IPS-18a (cell line): ENCODE data around the gene SLC10A2.
"Not testable (repeated sequence)": the region's sequence is repeated elsewhere in the genome, so short reads cannot be mapped to it uniquely, and the experiment has no call there.

Experiments
- H3K27ac ChIP-seq: one replicate; pipeline ENCODE4 v1.5.1; 2013; ENCODE audit warnings: low read length
- H3K27me3 ChIP-seq: one replicate; pipeline ENCODE4 v1.6.1; 2013; ENCODE audit warnings: mild to moderate bottlenecking, low read length; ENCODE audit not compliant: control insufficient read depth, insufficient read depth
- H3K36me3 ChIP-seq: one replicate; pipeline ENCODE4 v1.6.1; 2013; ENCODE audit warnings: low read depth, low read length; ENCODE audit not compliant: control insufficient read depth
- H3K4me1 ChIP-seq: one replicate; pipeline ENCODE4 v1.6.1; 2013; ENCODE audit warnings: low read depth, low read length; ENCODE audit not compliant: control insufficient read depth
- H3K4me3 ChIP-seq: one replicate; pipeline ENCODE4 v1.5.1; 2013; ENCODE audit warnings: low read length
- H3K9ac ChIP-seq: one replicate; pipeline ENCODE4 v1.6.1; 2013; ENCODE audit warnings: mild to moderate bottlenecking, low read length, moderate library complexity
- H3K9me3 ChIP-seq: one replicate; pipeline ENCODE4 v1.6.1; 2013; ENCODE audit warnings: low read depth, low read length; ENCODE audit not compliant: control insufficient read depth

The SLC10A2 gene, protein sequence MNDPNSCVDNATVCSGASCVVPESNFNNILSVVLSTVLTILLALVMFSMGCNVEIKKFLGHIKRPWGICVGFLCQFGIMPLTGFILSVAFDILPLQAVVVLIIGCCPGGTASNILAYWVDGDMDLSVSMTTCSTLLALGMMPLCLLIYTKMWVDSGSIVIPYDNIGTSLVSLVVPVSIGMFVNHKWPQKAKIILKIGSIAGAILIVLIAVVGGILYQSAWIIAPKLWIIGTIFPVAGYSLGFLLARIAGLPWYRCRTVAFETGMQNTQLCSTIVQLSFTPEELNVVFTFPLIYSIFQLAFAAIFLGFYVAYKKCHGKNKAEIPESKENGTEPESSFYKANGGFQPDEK

DNA sequence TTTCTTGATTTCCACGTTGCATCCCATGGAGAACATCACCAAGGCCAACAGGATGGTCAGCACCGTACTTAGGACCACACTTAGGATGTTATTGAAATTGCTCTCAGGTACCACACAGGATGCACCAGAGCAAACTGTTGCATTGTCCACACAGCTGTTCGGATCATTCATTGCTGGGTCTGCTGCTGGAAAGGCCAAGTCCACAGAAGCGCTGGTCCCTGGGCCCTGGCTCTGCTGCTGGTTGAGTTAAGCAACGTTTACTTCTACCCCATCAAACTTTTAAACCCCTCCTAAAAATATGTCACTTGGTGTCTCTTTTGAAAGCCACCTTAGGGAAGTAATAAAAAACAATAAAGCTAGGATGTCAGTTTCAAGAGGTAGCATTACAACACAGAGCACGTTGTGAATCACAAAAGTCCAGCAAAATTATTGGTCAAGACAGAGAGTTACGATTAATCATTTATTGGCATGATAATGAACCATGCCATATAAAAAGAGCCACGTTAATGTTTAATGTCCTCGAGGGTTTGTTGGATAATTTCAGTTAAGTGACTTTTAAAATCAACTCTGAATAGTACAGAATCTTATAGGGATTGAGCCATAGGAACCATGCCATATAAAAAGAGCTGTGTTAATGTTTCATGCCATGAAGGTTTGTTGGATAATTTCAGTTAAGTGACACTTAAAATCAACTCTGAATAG lies at the start of gene SLC10A2:
Gene SLC10A2 (minus strand): TSS at position 339 of the 702 bp plus-strand sequence. CDS start 168 bp downstream, at position 171.
- H3K4me3 ChIP-seq, result no peak within 1 kb of the TSS
- H3K36me3 ChIP-seq, result no peaks in the 10 kb centered on the region
- H3K4me1 ChIP-seq, result peaks cover 31% of the 10 kb centered on the region
- no peaks in the 10 kb centered on the region for H3K27me3 ChIP-seq
- no peak within 1 kb of the TSS for H3K9ac ChIP-seq
- H3K27ac ChIP-seq, result no peak within 1 kb of the TSS
- H3K9me3 ChIP-seq, result no peaks in the 10 kb centered on the region

GRCh38 chr13:103107580-103107979 lies 41.4 kb upstream of the SLC10A2 start:
- Histone ChIP-seq H3K36me3 (no peaks in the 10 kb centered on the region), H3K9me3 (no peaks in the 10 kb centered on the region), H3K27me3 (no peaks in the 10 kb centered on the region), H3K4me3 (no peak overlapping the region), H3K4me1 (no peaks in the 10 kb centered on the region), H3K27ac (no peak overlapping the region), H3K9ac (no peak overlapping the region)

DNA sequence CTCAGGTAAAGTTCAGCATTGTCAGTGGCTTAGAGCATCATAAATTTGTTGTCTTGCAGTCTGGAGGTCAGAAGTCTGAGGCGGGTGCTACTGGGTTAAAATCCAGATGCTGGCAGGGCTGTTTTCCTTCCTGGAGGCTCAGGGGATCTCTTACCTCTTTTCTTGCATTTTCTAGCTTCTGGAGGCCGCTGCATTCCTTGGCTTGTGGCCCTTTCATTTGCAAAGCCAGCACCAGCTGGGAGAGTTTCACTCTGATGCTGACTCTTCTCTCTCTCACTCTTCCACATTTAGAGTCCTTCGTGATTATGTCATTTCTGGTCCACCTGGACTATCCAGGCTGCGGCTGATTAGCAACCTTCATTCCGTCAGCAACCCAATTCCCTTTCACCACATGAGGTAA lies 38.1 kb upstream of the SLC10A2 start:
- Histone ChIP-seq H3K27ac (no peak overlapping the region), H3K27me3 (no peaks in the 10 kb centered on the region), H3K9ac (no peak overlapping the region), H3K4me1 (peaks cover 3% of the 10 kb centered on the region), H3K36me3 (no peaks in the 10 kb centered on the region), H3K4me3 (no peak overlapping the region), H3K9me3 (no peaks in the 10 kb centered on the region)

- H3K27me3 ChIP-seq, H3K36me3 ChIP-seq, H3K4me1 ChIP-seq, H3K27ac ChIP-seq, H3K4me3 ChIP-seq, H3K9me3 ChIP-seq, H3K9ac ChIP-seq: not testable (repeated sequence)
Observed at GRCh38 chr13:103103456-103103855, 37.2 kb upstream of the SLC10A2 start.

- no peaks in the 10 kb centered on the region for H3K36me3 ChIP-seq
- H3K9me3 ChIP-seq, result no peaks in the 10 kb centered on the region
- no peak overlapping the region for H3K9ac ChIP-seq
- peaks cover 3% of the 10 kb centered on the region for H3K4me1 ChIP-seq
- H3K27me3 ChIP-seq, result no peaks in the 10 kb centered on the region
- no peak overlapping the region for H3K4me3 ChIP-seq
- no peak overlapping the region for H3K27ac ChIP-seq
Observed at GRCh38 chr13:103102482-103102881, 36.3 kb upstream of the SLC10A2 start.

DNA sequence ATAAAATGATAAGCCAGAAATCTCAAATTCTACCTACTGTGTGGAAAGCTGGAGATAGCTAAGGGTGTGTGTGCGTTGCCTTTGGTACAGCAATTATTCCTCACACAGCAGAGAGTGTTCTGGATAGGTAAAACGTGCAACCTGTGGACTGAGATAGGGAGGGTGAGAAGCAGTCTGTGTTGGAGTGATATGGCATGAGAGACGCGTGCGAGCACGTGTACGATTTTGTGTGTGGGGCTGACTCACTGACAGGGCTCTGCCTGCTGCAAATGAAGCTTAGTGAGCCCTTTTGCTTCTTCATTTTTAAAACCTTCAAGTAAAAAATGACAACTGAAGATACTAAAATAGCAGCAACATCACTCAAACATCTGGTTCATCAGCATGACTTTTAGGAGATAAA lies 35.7 kb upstream of the SLC10A2 start:
- H3K9me3 ChIP-seq, result no peaks in the 10 kb centered on the region
- H3K4me3 ChIP-seq, result no peak overlapping the region
- no peak overlapping the region for H3K27ac ChIP-seq
- H3K36me3 ChIP-seq, result no peaks in the 10 kb centered on the region
- no peaks in the 10 kb centered on the region for H3K27me3 ChIP-seq
- H3K4me1 ChIP-seq, result peaks cover 3% of the 10 kb centered on the region
- no peak overlapping the region for H3K9ac ChIP-seq

- H3K4me3 ChIP-seq, result no peak overlapping the region
- no peak overlapping the region for H3K27ac ChIP-seq
- H3K36me3 ChIP-seq, result no peaks in the 10 kb centered on the region
- H3K27me3 ChIP-seq, result no peaks in the 10 kb centered on the region
- no peak overlapping the region for H3K9ac ChIP-seq
- H3K4me1 ChIP-seq, result peaks cover 3% of the 10 kb centered on the region
- no peaks in the 10 kb centered on the region for H3K9me3 ChIP-seq
Observed at GRCh38 chr13:103101500-103101899, 35.3 kb upstream of the SLC10A2 start.

DNA sequence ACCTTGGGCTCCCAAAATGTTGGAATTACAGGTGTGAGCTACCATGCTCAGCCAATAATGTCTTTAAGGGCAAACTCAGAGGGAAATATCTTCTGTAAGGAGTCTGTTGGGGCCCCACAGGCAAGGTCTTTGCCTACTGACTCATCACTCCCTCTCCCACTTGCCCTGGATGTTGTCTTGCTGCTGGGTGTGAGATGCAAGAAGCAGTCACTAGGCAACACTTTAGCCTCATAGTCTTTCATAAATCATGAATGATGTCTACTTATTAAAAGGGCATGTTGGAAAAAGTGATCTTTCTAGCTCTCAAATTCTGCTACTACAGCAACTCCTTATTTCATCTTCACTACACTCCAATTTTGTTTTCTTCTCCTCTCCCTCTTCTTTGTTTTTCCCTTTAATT lies 34.6 kb upstream of the SLC10A2 start:
- Histone ChIP-seq H3K27ac (no peak overlapping the region), H3K36me3 (no peaks in the 10 kb centered on the region), H3K4me1 (peaks cover 3% of the 10 kb centered on the region), H3K9ac (no peak overlapping the region), H3K27me3 (no peaks in the 10 kb centered on the region), H3K9me3 (no peaks in the 10 kb centered on the region), H3K4me3 (no peak overlapping the region)

- Histone ChIP-seq H3K27ac (no peak overlapping the region), H3K4me3 (no peak overlapping the region), H3K9me3 (no peaks in the 10 kb centered on the region), H3K4me1 (peaks cover 3% of the 10 kb centered on the region), H3K9ac (no peak overlapping the region), H3K36me3 (no peaks in the 10 kb centered on the region), H3K27me3 (no peaks in the 10 kb centered on the region)
Observed at GRCh38 chr13:103099722-103100293, 33.6 kb upstream of the SLC10A2 start.

- no peak overlapping the region for H3K9ac ChIP-seq
- H3K36me3 ChIP-seq, result no peaks in the 10 kb centered on the region
- no peaks in the 10 kb centered on the region for H3K27me3 ChIP-seq
- H3K4me3 ChIP-seq, result no peak overlapping the region
- H3K27ac ChIP-seq, result no peak overlapping the region
- peaks cover 3% of the 10 kb centered on the region for H3K4me1 ChIP-seq
- H3K9me3 ChIP-seq, result peaks cover 7% of the 10 kb centered on the region
Observed at GRCh38 chr13:103098535-103098934, 32.3 kb upstream of the SLC10A2 start.

DNA sequence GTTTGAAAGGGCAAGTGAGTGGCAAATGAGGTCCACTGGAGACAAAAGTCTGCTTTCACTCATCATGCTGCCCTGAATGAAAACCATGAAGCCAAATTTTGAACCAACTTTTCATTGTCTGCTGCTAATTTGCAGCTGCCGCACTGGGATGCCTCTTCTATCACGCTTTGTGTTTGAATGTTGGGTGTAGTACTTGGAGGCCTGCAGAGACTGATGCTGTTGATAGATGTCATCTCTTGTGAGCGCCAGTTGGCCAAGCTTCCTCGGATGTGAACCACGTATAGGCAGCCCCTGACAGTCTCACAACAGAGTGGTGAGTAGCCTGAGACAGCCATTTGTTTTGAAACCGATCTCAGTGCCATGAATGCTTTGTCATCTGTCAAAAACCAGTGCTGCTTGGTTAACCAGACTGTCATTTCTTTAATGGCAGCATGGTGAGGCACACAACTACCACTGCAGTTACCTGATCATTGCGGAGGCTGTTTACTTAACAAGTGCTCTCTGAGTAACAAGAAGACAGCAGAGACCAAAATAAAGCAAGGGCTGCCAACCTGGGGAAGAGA lies 31.2 kb upstream of the SLC10A2 start:
- Histone ChIP-seq H3K4me3 (no peak overlapping the region), H3K4me1 (peaks cover 3% of the 10 kb centered on the region), H3K9ac (no peak overlapping the region), H3K9me3 (peaks cover 17% of the 10 kb centered on the region), H3K27me3 (no peaks in the 10 kb centered on the region), H3K27ac (no peak overlapping the region), H3K36me3 (no peaks in the 10 kb centered on the region)
